ENCODE measurements around the gene PTPN23.

PTPN23 gene

DNA sequence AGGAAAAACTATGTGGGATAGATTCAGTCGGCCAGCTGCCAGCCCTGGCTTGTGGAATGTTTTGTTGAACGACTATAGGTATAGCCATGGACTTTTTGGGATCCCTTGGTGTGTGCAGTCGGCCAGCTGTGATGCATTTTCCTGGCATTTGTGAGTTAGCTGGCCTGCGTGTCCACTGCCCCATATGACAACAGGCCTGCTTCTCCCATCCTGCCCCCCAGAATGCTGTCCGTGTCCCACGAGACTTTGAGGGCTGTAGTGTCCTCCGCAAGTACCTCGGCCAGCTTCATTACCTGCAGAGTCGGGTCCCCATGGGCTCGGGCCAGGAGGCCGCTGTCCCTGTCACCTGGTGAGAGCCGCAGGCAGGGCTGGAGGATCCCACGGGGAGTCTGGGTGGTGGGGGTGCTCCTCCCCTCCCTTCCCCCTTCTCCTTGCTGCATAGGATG, 23.6 kb downstream of the PTPN23 start:
- Mint-ChIP-seq H3K36me3 (ENCODE audit: low read depth) (peaks cover 7% of the 10 kb centered on the region), H3K27me3 (ENCODE audit: low read depth) (no peaks in the 10 kb centered on the region), H3K27ac (no peak overlapping the region), H3K9me3 (no peaks in the 10 kb centered on the region), H3K4me1 (no peaks in the 10 kb centered on the region), H3K4me3 (no peak overlapping the region)
- TF ChIP-seq, protein P1, sequence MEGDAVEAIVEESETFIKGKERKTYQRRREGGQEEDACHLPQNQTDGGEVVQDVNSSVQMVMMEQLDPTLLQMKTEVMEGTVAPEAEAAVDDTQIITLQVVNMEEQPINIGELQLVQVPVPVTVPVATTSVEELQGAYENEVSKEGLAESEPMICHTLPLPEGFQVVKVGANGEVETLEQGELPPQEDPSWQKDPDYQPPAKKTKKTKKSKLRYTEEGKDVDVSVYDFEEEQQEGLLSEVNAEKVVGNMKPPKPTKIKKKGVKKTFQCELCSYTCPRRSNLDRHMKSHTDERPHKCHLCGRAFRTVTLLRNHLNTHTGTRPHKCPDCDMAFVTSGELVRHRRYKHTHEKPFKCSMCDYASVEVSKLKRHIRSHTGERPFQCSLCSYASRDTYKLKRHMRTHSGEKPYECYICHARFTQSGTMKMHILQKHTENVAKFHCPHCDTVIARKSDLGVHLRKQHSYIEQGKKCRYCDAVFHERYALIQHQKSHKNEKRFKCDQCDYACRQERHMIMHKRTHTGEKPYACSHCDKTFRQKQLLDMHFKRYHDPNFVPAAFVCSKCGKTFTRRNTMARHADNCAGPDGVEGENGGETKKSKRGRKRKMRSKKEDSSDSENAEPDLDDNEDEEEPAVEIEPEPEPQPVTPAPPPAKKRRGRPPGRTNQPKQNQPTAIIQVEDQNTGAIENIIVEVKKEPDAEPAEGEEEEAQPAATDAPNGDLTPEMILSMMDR (IDR thresholded peaks at IDR 0.05; ENCODE audit: unreplicated experiment in 3 of 3), result no peak

DNA sequence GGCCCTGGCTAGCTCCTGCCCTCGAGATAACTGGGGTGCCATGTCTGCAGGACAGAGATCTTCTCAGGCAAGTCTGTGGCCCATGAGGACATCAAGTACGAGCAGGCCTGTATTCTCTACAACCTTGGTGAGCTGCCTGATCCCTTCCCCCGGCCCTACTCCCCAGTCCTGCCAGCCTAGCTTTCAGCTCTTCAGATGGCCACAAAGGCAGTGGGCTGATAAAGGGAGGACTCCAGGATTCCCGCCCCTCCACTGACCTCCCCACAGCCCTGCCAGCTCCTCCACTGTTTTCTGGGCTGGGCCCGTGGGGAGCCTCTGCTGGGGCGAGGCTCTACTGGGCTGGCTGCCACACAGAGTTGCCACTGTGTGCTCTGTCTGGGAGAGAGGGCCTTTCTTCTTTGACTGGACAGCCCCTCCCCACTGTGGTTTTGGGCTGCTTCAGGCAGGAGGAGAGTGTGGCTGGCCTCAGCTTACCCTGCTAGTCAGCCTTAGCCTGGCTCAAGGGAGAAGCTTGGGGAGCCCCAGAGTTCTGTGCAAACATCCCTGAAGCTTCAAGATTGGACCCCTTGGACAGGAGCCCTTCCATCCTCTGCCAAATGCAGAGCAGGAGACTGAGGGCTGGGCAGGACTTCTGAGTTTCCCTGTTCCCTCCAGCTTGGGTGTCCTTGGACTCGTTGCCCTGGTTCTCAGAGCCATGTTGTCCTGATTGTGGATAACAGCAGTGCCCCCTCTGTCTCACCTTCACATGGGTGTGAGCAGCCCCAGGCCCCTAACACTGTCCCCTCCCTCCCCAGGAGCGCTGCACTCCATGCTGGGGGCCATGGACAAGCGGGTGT, 24.4 kb downstream of the PTPN23 start:
- Mint-ChIP-seq H3K9me3 (no peaks in the 10 kb centered on the region), H3K27me3 (ENCODE audit: low read depth) (no peaks in the 10 kb centered on the region), H3K4me3 (no peak overlapping the region), H3K4me1 (no peaks in the 10 kb centered on the region), H3K36me3 (ENCODE audit: low read depth) (peaks cover 6% of the 10 kb centered on the region), H3K27ac (peak overlapping the region in 1 of 3 experiments; percentile 43)
- TF ChIP-seq, protein P1 (IDR thresholded peaks at IDR 0.05; ENCODE audit: unreplicated experiment in 3 of 3), result no peak

DNA sequence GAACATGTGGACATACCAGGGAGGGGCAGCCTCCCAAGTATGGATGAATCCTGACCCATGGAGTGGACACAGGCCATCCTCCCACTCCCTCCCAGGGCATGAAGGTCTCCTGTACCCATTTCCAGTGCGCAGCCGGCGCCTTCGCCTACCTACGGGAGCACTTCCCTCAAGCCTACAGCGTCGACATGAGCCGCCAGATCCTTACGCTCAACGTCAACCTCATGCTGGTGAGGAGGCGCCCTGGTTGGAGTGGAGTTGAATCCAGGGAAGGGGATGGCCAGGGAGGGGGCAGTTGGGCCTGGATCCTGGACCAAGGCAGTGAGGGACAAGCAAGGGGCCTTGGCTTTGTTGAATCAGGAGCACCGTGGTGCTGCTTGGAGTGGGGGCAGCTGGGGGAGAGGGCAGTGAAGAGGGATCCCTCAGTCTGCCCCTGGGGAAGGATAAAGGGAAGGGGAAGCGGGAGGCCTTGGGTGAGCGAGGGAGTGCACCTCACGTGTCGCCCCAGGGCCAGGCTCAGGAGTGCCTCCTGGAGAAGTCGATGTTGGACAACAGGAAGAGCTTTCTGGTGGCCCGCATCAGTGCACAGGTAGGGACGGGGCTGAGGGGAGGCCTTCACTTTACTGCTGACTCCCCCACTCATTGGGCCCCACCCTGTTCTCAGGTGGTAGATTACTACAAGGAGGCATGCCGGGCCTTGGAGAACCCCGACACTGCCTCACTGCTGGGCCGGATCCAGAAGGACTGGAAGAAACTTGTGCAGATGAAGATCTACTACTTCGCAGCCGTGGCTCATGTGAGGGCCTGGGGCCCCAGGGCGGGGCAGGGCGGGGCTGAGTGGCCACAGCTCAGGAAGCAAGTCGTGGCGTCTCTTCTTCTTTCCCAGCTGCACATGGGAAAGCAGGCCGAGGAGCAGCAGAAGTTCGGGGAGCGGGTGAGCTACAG, 25.3 kb downstream of the PTPN23 start:
- H3K27ac Mint-ChIP-seq, result no peak overlapping the region
- H3K4me3 Mint-ChIP-seq, result no peak overlapping the region
- H3K9me3 Mint-ChIP-seq, result no peaks in the 10 kb centered on the region
- TF ChIP-seq, protein P1 (IDR thresholded peaks at IDR 0.05; ENCODE audit: unreplicated experiment in 3 of 3), result no peak
- H3K27me3 Mint-ChIP-seq (ENCODE audit: low read depth), result no peaks in the 10 kb centered on the region
- H3K36me3 Mint-ChIP-seq (ENCODE audit: low read depth), result peaks cover 4% of the 10 kb centered on the region
- no peaks in the 10 kb centered on the region for H3K4me1 Mint-ChIP-seq

DNA sequence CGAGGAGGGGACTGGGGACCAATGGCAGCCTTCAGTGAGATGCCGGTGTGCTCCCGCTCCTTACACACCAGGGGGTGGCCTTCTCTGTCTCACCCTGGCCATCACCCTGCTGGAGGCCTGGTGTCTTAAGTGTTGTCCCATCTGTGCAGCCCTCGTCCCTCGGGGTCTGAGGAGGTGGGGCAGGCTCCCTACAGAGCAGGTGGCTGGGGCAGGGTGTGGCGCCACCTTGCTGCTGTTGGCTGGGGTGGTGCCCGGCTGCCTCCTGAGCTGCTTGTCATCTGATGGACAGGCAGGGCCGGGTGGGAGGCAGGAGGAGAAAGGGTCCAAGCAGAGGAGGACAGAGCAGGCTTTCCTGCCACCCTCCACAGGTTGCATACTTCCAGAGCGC, 25.9 kb downstream of the PTPN23 start:
- Mint-ChIP-seq H3K27me3 (ENCODE audit: low read depth) (no peaks in the 10 kb centered on the region), H3K9me3 (no peaks in the 10 kb centered on the region), H3K36me3 (ENCODE audit: low read depth) (peaks cover 8% of the 10 kb centered on the region), H3K4me1 (no peaks in the 10 kb centered on the region), H3K4me3 (no peak overlapping the region), H3K27ac (no peak overlapping the region)
- TF ChIP-seq, protein P1 (IDR thresholded peaks at IDR 0.05; ENCODE audit: unreplicated experiment in 3 of 3), result no peak

DNA sequence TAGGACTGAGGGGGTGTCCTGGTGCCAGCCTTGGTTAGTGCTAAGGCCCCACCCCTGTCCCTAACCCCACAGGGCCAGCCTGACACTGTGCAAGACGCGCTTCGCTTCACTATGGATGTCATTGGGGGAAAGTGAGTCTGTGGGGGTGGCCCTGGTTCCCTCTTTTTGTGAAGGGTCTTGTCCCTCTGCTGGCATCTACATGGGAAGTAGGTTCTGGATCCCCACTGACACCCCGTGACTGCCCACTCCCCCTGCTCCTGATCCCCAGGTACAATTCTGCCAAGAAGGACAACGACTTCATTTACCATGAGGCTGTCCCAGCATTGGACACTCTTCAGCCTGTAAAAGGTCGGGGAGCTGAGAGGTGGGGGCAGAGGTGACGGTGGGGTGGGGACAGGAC, 26.4 kb downstream of the PTPN23 start:
- Mint-ChIP-seq H3K4me3 (no peak overlapping the region), H3K27me3 (ENCODE audit: low read depth) (no peaks in the 10 kb centered on the region), H3K4me1 (no peaks in the 10 kb centered on the region), H3K36me3 (ENCODE audit: low read depth) (peaks cover 8% of the 10 kb centered on the region), H3K9me3 (no peaks in the 10 kb centered on the region), H3K27ac (no peak overlapping the region)
- TF ChIP-seq, protein P1 (IDR thresholded peaks at IDR 0.05; ENCODE audit: unreplicated experiment in 3 of 3), result no peak
